NCI-H1417 treated with DMSO at 0.1 percent for 48 hours (cell line): ENCODE results near the gene RRBP1.

Source experiments
- DNase-seq: peaks from one replicate; lab custom pipeline; 2025; lab: John Stamatoyannopoulos, UW

RRBP1 gene

DNA sequence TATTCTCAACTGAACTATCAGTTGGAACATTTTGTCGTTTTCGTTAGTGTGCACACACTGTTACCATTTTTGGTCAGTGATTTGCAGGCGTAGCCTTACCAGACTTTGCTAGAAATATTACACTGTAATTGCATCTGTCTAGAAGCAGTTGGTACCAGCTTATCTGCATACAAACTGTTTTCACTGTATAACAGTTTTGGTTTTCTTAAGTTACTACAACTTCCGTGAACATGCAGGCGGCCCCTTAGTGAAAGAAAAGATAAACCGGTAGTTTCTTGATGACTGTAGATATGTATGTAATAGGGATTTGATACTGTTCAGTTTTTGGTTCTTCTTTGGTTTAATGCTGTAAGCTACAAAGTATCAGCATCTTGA, 110.9 kb downstream of the RRBP1 start:
- no peak for DNase-seq

DNA sequence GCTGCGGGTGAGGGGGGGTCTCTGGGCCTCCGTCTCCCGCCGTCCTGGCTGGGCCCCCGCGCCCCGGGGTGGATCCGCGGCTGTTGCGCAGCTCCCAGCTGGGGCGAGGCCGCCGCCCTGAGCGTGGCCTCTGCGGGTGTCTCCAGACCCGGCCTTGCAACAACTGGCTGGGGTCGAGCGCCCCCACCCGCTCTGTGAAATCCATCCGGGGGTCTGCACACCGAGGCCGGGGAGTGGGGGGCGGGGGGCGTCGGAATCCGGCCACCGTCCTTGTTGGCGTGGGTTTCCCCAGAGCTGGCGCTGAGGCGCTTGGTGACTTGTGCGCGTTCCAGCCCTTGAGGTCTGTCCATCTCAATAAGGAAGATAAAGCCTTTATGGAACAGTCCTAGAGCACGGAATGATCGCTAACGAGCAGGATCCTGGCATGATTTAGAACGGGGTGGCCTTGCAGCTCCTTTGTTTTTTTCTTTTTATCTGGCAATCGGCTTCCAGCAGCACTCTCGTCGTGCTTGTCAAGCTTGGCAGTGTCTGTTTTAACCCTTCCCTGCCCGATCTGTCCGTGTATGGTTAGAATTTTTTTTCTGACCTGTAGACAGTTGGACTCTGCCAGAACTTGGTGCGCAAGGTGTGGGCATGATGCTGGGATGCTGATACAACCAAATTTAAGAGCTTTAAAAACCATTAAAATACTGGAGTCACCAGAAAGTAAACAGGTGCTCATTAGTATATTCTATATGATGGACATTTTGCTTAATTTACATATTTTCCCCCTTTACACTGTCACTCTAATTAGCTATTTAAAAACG, 111.5 kb downstream of the RRBP1 start:
- no peak for DNase-seq

DNA sequence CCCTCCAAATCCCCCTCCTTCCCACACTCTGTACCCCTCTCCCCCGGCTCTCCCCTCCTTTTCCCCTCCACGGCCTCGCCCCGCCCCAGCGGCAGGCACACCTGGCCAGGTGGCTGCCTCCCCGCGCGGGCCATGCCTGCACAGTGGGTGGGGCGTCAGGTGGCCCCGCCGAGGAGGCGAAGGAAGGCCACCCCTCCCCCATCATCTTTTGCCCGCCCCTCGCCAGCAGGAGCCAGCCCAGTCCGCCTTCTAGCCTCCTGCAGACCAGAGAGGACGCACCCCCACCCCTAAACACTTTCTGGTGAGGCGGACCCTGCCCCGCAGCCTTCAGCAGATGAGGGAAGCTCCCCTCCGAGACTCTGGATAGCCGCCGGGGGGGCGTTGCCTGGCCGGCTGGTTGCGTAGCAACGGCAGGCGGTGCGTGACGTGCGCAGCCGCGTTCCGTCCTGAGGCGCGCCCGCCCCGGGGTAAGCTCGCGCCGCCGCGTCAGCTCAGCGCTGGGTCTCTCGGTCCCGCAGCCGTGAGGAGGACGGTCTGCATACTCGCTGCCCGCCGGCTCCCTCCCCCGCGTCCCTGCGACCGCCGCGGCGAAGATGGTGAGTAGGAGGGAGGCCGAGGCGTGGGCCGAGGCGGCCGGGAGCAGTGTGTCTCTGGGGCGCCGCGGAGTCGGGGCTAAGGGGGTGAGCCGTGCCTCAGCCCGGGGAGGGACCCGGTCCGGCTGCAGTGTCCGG, 112.3 kb downstream of the RRBP1 start, which contains the start of gene DSTN:
Gene DSTN, plus strand, starts transcription at position 460 of the 731 bp plus-strand sequence. Its CDS starts 134 bp downstream, at position 594.
- peak; percentile 71 for DNase-seq

DNA sequence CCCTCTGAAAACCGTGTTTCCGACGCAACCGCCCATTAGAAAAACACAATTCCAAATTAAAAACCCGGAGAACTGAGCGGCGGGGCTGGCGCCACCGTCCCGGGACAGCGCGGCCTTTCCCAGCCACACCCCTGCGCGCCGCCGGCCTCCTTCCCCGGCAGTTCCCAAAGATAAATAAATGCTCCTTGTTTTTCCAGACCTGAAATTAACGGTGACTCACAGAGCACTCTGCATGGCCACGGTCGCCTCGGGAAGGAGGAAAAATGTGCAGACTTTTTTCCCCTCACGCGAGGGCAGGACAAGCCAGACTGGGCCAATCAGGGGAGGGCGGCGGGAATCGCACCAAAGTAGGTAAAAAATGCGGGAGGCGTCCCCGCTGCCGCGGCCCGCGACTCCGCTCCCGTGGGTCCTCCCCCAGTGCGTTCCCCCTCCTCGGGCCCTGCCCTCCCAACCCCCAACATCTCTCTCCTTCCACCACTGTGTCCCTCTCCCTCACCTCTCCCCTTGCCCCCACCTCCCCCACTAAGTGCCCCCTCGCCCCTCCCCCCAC, 113.0 kb downstream of the RRBP1 start:
- no peak for DNase-seq

DNA sequence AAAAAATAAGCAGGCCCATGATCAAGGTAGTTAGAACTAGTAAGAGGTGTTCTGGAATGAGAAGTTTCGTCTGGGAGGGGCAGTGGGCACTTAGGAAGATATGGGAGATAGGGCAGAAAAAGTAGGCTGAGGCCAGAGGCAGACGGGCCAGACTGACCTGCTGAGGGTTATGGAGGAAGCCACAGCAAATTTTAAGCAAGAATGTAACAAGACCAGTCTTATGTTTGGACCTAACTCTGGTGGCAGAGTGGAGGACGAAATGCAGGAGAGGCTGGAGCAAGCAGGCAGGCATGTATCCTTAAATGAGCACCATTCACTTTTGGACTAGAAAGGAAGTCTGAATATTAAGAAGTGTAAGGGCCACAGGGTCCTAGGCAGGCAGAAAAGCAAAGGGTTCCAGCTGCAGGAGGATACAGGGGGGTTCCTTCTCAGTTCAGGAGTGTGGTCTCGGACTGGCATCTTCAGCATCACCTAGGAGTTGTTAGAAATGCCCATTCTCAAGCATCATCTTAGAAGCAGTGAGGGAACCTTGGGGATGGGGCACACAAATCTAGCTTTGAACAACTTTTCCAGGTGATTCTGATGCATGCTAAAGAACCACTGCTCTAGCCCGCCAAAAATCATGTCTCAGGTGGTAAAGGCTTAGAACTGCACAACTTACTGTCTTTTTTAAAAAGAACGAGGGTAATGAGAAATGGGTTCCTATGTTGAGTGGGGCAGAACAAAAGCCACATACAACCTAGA, 113.8 kb downstream of the RRBP1 start:
- no peak for DNase-seq

DNA sequence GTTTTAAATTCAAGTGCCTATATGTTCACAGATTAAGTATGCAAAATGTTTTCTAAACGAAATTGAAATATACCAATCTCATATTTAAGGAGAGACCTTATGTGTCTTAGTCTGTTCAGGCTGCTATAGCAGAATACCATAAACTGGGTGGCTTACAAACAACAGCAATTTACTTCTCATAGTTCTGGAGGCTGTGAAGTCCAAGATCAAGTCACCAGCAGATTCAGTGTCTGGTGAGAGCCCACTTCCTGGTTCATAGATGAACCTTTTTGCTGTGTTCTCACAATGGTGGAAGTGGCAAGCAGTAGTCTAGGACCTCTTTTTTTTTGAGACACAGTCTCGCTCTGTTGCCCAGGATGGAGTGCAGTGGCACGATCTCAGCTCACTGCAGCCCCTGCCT, 115.7 kb downstream of the RRBP1 start:
- DNase-seq = no peak

DNA sequence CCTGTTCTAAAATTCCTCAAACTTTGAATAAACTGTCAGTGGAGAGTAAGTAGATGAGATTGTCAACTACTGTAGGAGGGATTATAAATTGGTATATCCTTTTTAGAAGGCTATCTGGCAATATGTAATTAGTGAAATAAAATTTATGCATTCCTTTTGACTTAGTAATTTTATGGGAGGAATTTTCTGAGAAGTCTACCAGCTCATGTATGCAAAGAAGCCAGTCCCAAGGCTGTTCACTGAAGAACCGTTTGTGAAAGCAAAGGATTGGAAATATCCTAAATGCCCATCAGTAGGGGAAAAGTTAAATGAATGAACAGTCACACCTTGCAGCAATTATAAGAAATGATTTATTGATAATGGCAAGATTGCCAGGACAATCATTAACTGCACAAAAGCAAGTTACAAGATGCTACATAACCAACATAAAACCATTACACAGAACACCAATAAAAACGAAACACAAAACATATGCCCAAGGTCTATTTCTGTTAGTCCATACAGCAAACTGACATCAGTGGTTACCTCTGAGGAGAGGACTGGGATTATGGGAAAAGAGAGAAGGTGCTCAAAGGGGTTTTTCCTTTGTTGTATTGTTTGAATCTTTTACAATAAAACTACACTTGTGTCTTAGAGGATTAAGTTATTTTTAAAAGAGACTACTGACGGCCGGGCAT, 116.7 kb downstream of the RRBP1 start:
- DNase-seq = no peak
